Panc1 (cell line): ENCODE measurements around the gene FKBP10.

ENCODE experiments used
- CTCF ChIP-seq: fragments of 450-650 bp; IDR thresholded peaks from 2 replicates; pipeline ENCODE4 v1.5.1; 2017; ENCODE audit warnings: mild to moderate bottlenecking
- POLR2AphosphoS5 ChIP-seq: IDR thresholded peaks from 2 replicates; pipeline ENCODE4 v1.6.1; 2012; ENCODE audit warnings: mild to moderate bottlenecking, low read depth, low read length, moderate library complexity
- REST ChIP-seq, 2 experiments: IDR thresholded peaks; 2 replicates each; pipeline ENCODE4 v1.6.1; 2011 to 2012; ENCODE audit warnings: low read depth in 2 of 2, control low read depth in 1 of 2, low read length in 1 of 2, mild to moderate bottlenecking in 1 of 2, moderate library complexity in 1 of 2; ENCODE audit not compliant: insufficient read depth in 1 of 2
- SIN3A ChIP-seq: IDR thresholded peaks from 2 replicates; pipeline ENCODE4 v1.6.1; 2012; ENCODE audit warnings: low read depth, mild to moderate bottlenecking, low read length, moderate library complexity, borderline replicate concordance; ENCODE audit not compliant: insufficient read depth

DNA sequence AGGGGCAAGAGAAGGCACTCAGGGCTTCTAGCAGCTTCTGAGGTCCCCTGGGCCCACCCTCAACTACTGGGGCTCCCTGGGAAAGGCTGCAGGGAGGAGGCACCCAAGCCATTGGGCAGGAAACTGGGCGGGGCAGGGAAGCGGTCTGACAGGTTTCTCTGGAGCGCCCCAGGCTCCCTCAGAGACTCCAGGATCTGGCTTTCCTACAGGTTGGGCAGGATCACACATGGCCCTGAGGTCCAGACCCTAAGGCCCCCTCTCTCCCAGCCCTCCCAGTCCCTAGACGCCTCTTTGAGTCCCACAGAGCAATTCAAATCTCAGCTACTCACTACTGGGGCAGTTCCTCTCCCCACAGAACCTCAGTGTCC lies 40.6 kb upstream of the FKBP10 start:
- TF ChIP-seq CTCF: no peak
- TF ChIP-seq POLR2AphosphoS5: no peak
- TF ChIP-seq REST (IDR thresholded peaks at IDR 0.05; ENCODE audit: insufficient read depth in 1 of 2, low read depth in 2 of 2, low read length in 1 of 2): no peak
- TF ChIP-seq SIN3A: no peak
